GM18508 (cell line): ENCODE results near the gene ODAD3.
"Not testable (repeated sequence)": the region's sequence is repeated elsewhere in the genome, so short reads cannot be mapped to it uniquely, and the experiment has no call there.

ENCODE experiments used
- ATAC-seq: cut with Tn5 transposase; IDR thresholded peaks from one replicate; pipeline ENCODE4 v1.9.1; 2021; ENCODE audit warnings: moderate number of reproducible peaks; ENCODE audit not compliant: insufficient read depth, unreplicated experiment

ODAD3 gene

GRCh38 chr19:11435057-11435832 lies at the start of gene ODAD3, which contains the start of gene PRKCSH:
Gene ODAD3, minus strand, starts transcription at chr19:11435121. Its CDS starts 105 bp downstream, at chr19:11435016.
Gene PRKCSH, plus strand, starts transcription at chr19:11435635. Its CDS starts 483 bp downstream, at chr19:11436118.
- ATAC-seq = peak; percentile 75

- no peak for ATAC-seq
These were observed 48.6 kb upstream of the ODAD3 start for GRCh38 chr19:11483366-11484111.

GRCh38 chr19:11482384-11483050 lies 47.6 kb upstream of the ODAD3 start:
- ATAC-seq = no peak

GRCh38 chr19:11481534-11482383 lies 46.8 kb upstream of the ODAD3 start:
- no peak for ATAC-seq

GRCh38 chr19:11480715-11481533 lies 46.0 kb upstream of the ODAD3 start, which contains the start of gene ELAVL3:
Gene ELAVL3, minus strand, starts transcription at chr19:11481046. Its CDS starts 438 bp downstream, at chr19:11480608.
- no peak for ATAC-seq

GRCh38 chr19:11479898-11480714 lies 45.2 kb upstream of the ODAD3 start:
- no peak for ATAC-seq

- no peak for ATAC-seq
These were observed 44.4 kb upstream of the ODAD3 start for GRCh38 chr19:11479090-11479897.

GRCh38 chr19:11478167-11479089 lies 43.5 kb upstream of the ODAD3 start:
- ATAC-seq = no peak

GRCh38 chr19:11475861-11476260 lies 40.9 kb upstream of the ODAD3 start:
- no peak for ATAC-seq

- not testable (repeated sequence) for ATAC-seq
These were observed 40.4 kb upstream of the ODAD3 start for GRCh38 chr19:11475343-11475742.

- ATAC-seq = no peak
These were observed 38.8 kb upstream of the ODAD3 start for GRCh38 chr19:11473725-11474124.

- ATAC-seq = not testable (repeated sequence)
These were observed 33.4 kb upstream of the ODAD3 start for GRCh38 chr19:11468266-11468845.

GRCh38 chr19:11465600-11465999 lies 30.7 kb upstream of the ODAD3 start:
- no peak for ATAC-seq

- no peak for ATAC-seq
These were observed 29.7 kb upstream of the ODAD3 start for GRCh38 chr19:11464333-11465265.

GRCh38 chr19:11463391-11463790 lies 28.5 kb upstream of the ODAD3 start:
- ATAC-seq = no peak
